OCI-LY7 (cell line): ENCODE measurements around the gene SPINT3.

Experiments
- EZH2phosphoT487 ChIP-seq: fragments of 200-600 bp; sonication (generic); IDR thresholded peaks from 2 replicates; pipeline ENCODE4 v1.6.1; 2018; ENCODE audit warnings: low read depth, borderline replicate concordance, mild to moderate bottlenecking, mixed run types, antibody characterized with exemption, low read length, moderate library complexity, mixed read lengths
- TF ChIP-seq, protein P1 (sequence below): fragments of 200-600 bp; sonication (generic); conservative IDR thresholded peaks from 2 replicates; pipeline ENCODE4 v1.5.1; 2014; ENCODE audit warnings: mild to moderate bottlenecking, antibody characterized with exemption, low read length, moderate library complexity, mixed read lengths

DNA sequence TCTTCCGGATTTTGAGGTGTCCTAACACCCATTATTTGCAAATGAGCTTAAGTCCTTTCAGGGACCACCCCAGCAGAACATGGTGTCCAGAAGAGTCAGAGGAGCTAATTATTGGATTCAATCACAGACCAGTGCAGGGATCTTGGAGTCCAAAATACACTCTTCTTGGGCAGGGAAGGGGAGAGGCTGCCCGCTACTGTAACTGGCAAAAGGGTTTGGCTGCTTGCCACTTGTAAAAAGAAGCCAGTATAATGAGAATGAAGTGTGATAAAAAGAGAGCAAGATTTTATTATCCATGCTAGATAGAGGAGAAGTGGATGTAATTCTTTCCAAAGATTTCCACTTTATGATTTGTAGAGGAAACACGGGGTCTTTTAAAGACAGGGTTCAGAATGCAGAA, 19.3 kb downstream of the SPINT3 start:
- TF ChIP-seq, protein P1, sequence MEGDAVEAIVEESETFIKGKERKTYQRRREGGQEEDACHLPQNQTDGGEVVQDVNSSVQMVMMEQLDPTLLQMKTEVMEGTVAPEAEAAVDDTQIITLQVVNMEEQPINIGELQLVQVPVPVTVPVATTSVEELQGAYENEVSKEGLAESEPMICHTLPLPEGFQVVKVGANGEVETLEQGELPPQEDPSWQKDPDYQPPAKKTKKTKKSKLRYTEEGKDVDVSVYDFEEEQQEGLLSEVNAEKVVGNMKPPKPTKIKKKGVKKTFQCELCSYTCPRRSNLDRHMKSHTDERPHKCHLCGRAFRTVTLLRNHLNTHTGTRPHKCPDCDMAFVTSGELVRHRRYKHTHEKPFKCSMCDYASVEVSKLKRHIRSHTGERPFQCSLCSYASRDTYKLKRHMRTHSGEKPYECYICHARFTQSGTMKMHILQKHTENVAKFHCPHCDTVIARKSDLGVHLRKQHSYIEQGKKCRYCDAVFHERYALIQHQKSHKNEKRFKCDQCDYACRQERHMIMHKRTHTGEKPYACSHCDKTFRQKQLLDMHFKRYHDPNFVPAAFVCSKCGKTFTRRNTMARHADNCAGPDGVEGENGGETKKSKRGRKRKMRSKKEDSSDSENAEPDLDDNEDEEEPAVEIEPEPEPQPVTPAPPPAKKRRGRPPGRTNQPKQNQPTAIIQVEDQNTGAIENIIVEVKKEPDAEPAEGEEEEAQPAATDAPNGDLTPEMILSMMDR: no peak
- no peak for TF ChIP-seq EZH2phosphoT487
